ENCODE data around the gene KCNJ5. TPM values are rescaled to one million over a fixed set of nuclear protein-coding genes. Genes with fewer than 3 reads are reported as not detected.

Gene KCNJ5
- total RNA-seq, 3 donors from 2014 or later, result 0.14 to 3.9 (median 0.48) TPM

DNA sequence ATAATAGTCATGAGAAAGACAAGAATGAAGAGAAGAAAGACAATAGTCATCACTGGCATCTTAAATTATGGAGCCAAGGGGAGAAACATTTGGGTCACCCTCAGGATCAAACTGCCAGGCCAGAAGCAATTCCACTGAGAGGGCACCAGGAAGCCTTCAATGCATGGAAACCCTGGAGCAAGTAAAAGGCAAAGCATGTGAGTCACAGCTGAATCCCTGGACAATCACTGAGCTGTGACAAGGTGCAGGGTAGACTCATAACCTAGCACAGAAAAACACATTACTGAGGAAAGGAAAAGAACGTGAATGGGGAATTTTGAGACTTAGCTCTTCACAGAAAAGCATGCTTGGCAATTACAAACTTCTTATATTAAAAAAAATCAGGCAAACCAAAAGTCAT, 25.7 kb upstream of the KCNJ5 start:
- no peaks in the 10 kb centered on the region for H3K9me3 ChIP-seq

DNA sequence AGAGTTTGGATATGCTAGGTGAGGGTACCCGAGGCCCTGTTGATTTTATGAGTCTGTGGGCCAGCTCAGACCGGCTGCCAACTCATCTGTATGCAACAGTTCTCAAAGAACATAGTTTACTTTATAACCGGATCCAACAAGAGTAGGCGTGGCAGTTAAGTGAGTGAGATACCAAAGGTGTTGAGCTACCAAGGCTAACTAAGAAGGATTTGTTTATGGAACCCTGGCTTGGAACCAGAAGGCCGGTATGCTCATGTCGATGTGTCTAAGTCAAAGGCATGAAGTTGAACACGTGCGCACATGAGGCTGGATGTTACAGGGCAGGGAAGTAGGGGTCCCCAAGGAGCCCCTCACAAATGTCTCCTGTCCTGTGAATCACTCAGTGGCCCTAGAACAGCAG, 23.9 kb upstream of the KCNJ5 start, which contains the start of gene KCNJ1:
KCNJ1 (minus strand) TSS at position 20 of the 400 bp plus-strand sequence. CDS start 27,053 bp downstream, outside the sequence.
- TF ChIP-seq, protein P1, sequence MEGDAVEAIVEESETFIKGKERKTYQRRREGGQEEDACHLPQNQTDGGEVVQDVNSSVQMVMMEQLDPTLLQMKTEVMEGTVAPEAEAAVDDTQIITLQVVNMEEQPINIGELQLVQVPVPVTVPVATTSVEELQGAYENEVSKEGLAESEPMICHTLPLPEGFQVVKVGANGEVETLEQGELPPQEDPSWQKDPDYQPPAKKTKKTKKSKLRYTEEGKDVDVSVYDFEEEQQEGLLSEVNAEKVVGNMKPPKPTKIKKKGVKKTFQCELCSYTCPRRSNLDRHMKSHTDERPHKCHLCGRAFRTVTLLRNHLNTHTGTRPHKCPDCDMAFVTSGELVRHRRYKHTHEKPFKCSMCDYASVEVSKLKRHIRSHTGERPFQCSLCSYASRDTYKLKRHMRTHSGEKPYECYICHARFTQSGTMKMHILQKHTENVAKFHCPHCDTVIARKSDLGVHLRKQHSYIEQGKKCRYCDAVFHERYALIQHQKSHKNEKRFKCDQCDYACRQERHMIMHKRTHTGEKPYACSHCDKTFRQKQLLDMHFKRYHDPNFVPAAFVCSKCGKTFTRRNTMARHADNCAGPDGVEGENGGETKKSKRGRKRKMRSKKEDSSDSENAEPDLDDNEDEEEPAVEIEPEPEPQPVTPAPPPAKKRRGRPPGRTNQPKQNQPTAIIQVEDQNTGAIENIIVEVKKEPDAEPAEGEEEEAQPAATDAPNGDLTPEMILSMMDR (IDR thresholded peaks at IDR 0.05), result no peak
- Histone ChIP-seq H3K9me3 (no peaks in the 10 kb centered on the region), H3K4me1 (ENCODE audit: low read depth) (no peaks in the 10 kb centered on the region), H3K36me3 (ENCODE audit: low read depth) (no peaks in the 10 kb centered on the region), H3K4me3 (no peak within 1 kb of the TSS)
- ATAC-seq (no peak), DNase-seq (peak in 1 of 3 donors; percentile 8)
- intact Hi-C loops (cut with DNase I, micrococcal nuclease), result no loop called here

More for the DNA sequence above, 25.7 kb upstream of the KCNJ5 start:
- intact Hi-C loops (cut with DNase I, micrococcal nuclease), result no loop called here
- no peak for DNase-seq
- Histone ChIP-seq H3K4me3 (no peak overlapping the region), H3K36me3 (ENCODE audit: low read depth) (no peaks in the 10 kb centered on the region), H3K4me1 (ENCODE audit: low read depth) (no peaks in the 10 kb centered on the region)
- TF ChIP-seq, protein P1 (IDR thresholded peaks at IDR 0.05), result no peak
- no peak for ATAC-seq

DNA sequence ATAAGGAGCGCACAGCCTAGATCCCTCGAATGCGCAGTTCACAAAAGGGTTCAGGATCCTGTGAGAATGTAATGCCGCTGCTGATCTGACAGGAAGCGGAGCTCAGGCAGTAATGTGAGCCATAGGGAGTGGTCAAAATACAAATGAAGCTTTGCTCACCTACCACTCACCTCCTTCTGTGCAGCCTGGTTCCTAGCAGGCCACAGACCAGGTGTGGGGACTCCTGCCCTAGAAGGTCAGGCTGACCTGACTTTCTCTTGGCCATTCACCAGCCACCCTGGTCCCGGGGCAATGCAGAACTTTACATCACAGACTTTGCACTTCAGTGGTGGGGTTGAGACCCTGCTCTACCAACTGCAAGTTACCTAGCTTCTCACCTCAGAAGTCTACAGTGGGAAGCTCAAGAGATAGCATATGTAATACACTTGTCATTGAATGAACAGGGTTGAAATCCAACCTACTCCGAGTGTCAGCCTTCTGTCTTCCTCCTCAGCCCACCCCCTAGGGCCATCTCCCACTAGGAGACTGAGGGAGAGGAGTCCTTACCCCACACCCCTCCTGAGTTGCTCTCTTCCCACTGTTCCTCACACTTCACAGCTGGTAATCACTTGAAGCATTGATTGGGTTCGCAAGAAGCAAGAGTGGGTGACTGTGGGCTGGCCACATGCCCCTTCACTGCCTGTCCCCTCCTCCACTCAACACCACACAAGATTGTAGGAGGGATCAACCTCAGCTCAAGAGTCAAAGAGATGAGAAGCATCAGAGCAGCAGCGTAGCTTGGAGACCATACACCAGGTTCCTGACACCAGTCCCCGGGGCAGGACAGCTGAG, 22.1 kb upstream of the KCNJ5 start:
- DNase-seq (no peak), ATAC-seq (peak; percentile 27)
- TF ChIP-seq, protein P1 (IDR thresholded peaks at IDR 0.05), result no peak
- Histone ChIP-seq H3K36me3 (ENCODE audit: low read depth) (no peaks in the 10 kb centered on the region), H3K4me1 (ENCODE audit: low read depth) (no peaks in the 10 kb centered on the region), H3K9me3 (no peaks in the 10 kb centered on the region), H3K4me3 (no peak overlapping the region)
- intact Hi-C loops (cut with DNase I, micrococcal nuclease), result no loop called here

DNA sequence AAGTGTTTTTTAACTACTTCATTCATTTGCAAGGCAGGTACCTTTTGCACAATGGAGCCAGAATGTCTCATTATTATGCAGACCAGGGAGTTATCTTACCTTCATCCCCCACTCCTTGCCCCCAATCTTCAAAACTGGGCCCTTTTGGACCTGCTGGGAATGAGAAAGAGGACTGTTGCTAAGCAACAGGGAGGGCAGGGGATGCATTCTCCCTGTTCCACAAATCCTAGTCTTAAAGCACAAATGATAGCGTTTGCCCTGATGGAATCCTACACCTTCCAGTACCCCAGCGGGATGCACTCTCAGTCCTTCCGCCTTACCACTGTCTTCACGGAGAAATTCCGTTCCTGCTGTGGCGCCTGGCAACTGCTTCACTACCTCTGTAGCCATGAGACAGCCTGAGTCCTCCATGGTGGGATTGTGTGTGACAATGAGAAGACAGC, 20.0 kb upstream of the KCNJ5 start:
- intact Hi-C loops (cut with DNase I, micrococcal nuclease), result no loop called here
- H3K4me1 ChIP-seq (ENCODE audit: low read depth), result no peaks in the 10 kb centered on the region
- no peak overlapping the region for H3K4me3 ChIP-seq
- no peak for DNase-seq
- TF ChIP-seq, protein P1 (IDR thresholded peaks at IDR 0.05), result no peak
- no peaks in the 10 kb centered on the region for H3K36me3 ChIP-seq (ENCODE audit: low read depth)
- H3K9me3 ChIP-seq, result no peaks in the 10 kb centered on the region
- ATAC-seq, result no peak

DNA sequence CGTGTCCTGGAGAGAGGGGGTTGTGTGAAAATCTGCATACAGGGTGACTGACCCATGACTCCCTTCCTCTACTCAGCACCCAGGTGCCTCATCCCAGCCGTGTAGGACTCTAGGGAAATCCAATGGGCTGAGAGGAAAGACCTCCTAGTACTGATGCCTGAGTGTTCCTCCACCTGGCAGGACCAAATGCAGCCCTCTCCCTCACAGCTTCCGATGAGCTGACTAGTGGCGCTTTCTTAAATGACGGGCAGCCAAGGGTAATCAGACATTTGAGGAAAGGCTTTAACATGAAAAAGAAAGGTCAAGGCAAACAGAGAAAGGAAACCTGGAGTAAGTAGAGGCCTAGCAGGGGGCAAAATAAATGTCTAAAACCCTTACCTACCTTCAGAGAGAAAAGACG, 19.1 kb upstream of the KCNJ5 start:
- intact Hi-C loops (cut with DNase I, micrococcal nuclease), result no loop called here
- no peak overlapping the region for H3K4me3 ChIP-seq
- H3K36me3 ChIP-seq (ENCODE audit: low read depth), result no peaks in the 10 kb centered on the region
- ATAC-seq (no peak), DNase-seq (no peak)
- H3K4me1 ChIP-seq (ENCODE audit: low read depth), result no peaks in the 10 kb centered on the region
- TF ChIP-seq, protein P1 (IDR thresholded peaks at IDR 0.05), result no peak
- H3K9me3 ChIP-seq, result no peaks in the 10 kb centered on the region

All from mucosa of descending colon (tissue), 3 donors.